ENCODE data around the gene SPTBN1. TPM values are rescaled to one million over a fixed set of nuclear protein-coding genes. Genes with fewer than 3 reads are reported as not detected.
A peak's percentile ranks its signal among the peaks of the same experiment; 100 is the strongest.

The SPTBN1 gene
- total and polyA plus RNA-seq, 2 of the 13 experiments (the other 11 are each of a cell fraction or from before 2014, with no cell fraction given): 123 to 299 TPM

GRCh38 chr2:54579682-54580620 is 123.8 kb downstream of the SPTBN1 start (continued):
- no peak for TF ChIP-seq ZIK1 (CRISPR knock-in tag; IDR thresholded peaks at IDR 0.05; ENCODE audit: borderline replicate concordance, low read depth)
- TF ChIP-seq TFAP4 (IDR thresholded peaks at IDR 0.05; ENCODE audit: borderline replicate concordance, low read depth): peak; percentile 56; the same call in 1 of the 2 replicates
- TF ChIP-seq ZNF740 (CRISPR knock-in tag; IDR thresholded peaks at IDR 0.05): no peak

- FAIRE-seq (no peak), ATAC-seq (no peak), DNase-seq (ENCODE audit: low spot score) (no peak)
- BruUV-seq (replicated peaks): no TSS peak
- Histone ChIP-seq H2AFZ (ENCODE audit: low read length) (no peak overlapping the region), H3K27me3 (ENCODE audit: control insufficient read depth in 1 of 2, insufficient read depth in 2 of 2, low read length in 2 of 2) (no peaks in the 10 kb centered on the region), H3K9me3 (ENCODE audit: low read length) (no peaks in the 10 kb centered on the region), H3K36me3 (replicated peaks in 1 of 2; ENCODE audit: control insufficient read depth in 1 of 2, insufficient read depth in 2 of 2, low read length in 2 of 2) (peaks cover 10 to 46% of the 10 kb centered on the region in 2 experiments), H3K4me3 (replicated peaks in 1 of 3; ENCODE audit: insufficient read depth in 1 of 3, low read depth in 2 of 3, low read length in 3 of 3) (no peak overlapping the region), H3K4me2 (ENCODE audit: low read depth, low read length) (0 out of 2 replicates have a peak overlapping the region, but pooled peaks have one; percentile 20), H3K27ac (ENCODE audit: extremely low read length, insufficient read depth, low read length) (peak overlapping the region; percentile 30), H3K79me2 (ENCODE audit: insufficient read depth, low read length) (peaks cover 96% of the 10 kb centered on the region), H4K20me1 (ENCODE audit: insufficient read depth, low read length) (peaks cover 80% of the 10 kb centered on the region), H3K9ac (ENCODE audit: insufficient read depth, low read depth, low read length) (no peak overlapping the region), H3K4me1 (ENCODE audit: insufficient read depth, low read length) (peaks cover 100% of the 10 kb centered on the region)
- intact Hi-C loops (cut with micrococcal nuclease; ENCODE audit: unreplicated experiment): no loop called here
- in situ Hi-C loops (cut with HindIII; ENCODE audit: extremely low pct_ligation_motif_present, low pct_unique_long_range_greater_than_20kb): no loop called here
- CTCF ChIA-PET (ENCODE audit: low intra/inter-chr PET ratio, low total read pairs): no interaction called here
- POLR2A ChIA-PET: interaction anchor here (0.6 to 5.0 kb wide), 6 partner anchors 8 to 45 kb away, joined by 3 to 51 read pairs (median 4); no protein-coding TSS in a partner anchor
- WGBS (ENCODE audit: low lambda C conversion rate): 86% methylated on average over 7 of the region's 7 CpGs
- TF ChIP-seq MAZ (IDR thresholded peaks at IDR 0.05; ENCODE audit: borderline replicate concordance, low read depth, low read length): no peak
- TF ChIP-seq MAZ (CRISPR knock-in tag; IDR thresholded peaks at IDR 0.05; ENCODE audit: low read depth): 0 out of 2 replicates have a peak, but pooled peaks have one; percentile 20
- peak; percentile 97 for TF ChIP-seq BCL6 (CRISPR knock-in tag; IDR thresholded peaks at IDR 0.05)
- TF ChIP-seq JUN (CRISPR knock-in tag; IDR thresholded peaks at IDR 0.05): no peak
- TF ChIP-seq RBM22 (optimal IDR thresholded peaks at IDR 0.05; ENCODE audit: low read length): peak; percentile 14
- TF ChIP-seq PRPF4 (IDR thresholded peaks at IDR 0.05; ENCODE audit: low read depth, low read length, poor library complexity, severe bottlenecking): no peak
- peak; percentile 24; the same call in 1 of the 2 replicates for TF ChIP-seq POLR2G (IDR thresholded peaks at IDR 0.05; ENCODE audit: low read depth, low read length)
- TF ChIP-seq RARA (CRISPR knock-in tag; IDR thresholded peaks at IDR 0.05): 0 out of 2 replicates have a peak, but pooled peaks have one; percentile 18
- TF ChIP-seq FOXK1 (CRISPR knock-in tag; IDR thresholded peaks at IDR 0.05; ENCODE audit: borderline replicate concordance, low read depth): no peak
- 0 out of 2 replicates have a peak, but pooled peaks have one; percentile 28 for TF ChIP-seq KDM4B (CRISPR knock-in tag; IDR thresholded peaks at IDR 0.05)
- 0 out of 2 replicates have a peak, but pooled peaks have one; percentile 30 for TF ChIP-seq ZNF747 (CRISPR knock-in tag; IDR thresholded peaks at IDR 0.05; ENCODE audit: borderline replicate concordance)
- 0 out of 4 replicates have a peak, but pooled peaks of 1 of the 2 experiments have one; percentile 17 for TF ChIP-seq POLR2A (IDR thresholded peaks at IDR 0.05; ENCODE audit: insufficient read depth in 1 of 2, low read depth in 2 of 2, low read length in 2 of 2)
- peak; percentile 32 for TF ChIP-seq YY1 (IDR thresholded peaks at IDR 0.05; ENCODE audit: insufficient read depth, insufficient replicate concordance, low read depth, low read length)
- TF ChIP-seq AGO1 (IDR thresholded peaks at IDR 0.05; ENCODE audit: low read depth, low read length, poor library complexity, severe bottlenecking): no peak
These were observed 125.4 kb downstream of the SPTBN1 start for GRCh38 chr2:54581326-54582039.
